ENCODE measurements around the gene CALML6.
A peak's percentile ranks its signal among the peaks of the same experiment; 100 is the strongest.

Gene CALML6

DNA sequence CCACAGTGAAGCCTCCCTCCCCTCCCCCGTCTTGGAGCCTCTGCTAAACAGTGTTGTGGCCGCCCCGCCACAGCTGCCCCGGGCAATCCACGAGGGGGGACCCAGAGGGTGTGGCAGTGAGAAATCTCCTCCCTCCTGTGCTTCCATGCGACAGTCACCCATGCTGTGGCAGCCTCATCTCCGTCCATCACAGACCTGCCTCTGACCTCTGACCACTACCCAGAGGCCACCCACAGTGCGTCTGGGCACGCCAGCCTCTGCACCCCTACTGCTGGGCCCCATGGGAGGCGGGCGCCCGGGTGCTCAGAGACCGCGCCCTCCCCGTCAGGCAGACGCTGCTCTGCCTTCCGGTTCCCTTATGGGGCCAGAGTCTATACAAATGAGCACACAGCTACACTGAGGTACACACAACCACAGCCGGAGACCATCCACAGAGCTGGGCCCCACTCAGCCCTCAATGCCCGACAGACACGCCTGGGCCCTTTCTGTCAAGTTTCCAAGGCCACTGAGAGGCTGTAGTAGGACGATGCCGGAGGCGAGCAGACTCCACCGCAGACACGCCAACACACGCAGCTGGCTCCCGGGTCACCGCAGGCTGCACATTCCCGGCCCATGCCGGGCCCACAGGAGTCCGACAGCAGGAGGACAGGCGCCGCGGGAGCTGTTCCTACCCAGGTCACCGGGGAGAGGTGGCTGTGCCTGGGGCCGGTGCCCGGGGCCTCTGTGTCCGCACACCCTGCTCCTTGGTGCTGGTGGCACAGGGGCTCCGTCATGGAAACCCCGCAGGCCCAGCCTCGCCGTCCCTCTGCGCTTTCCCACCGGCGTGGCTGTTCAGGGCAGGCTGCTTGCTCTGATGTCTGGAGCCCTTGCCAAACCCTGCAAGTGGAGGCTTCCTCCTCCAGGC is 27.9 kb downstream of the CALML6 start:
- DNase-seq (ENCODE audit: low read depth), result no peak

DNA sequence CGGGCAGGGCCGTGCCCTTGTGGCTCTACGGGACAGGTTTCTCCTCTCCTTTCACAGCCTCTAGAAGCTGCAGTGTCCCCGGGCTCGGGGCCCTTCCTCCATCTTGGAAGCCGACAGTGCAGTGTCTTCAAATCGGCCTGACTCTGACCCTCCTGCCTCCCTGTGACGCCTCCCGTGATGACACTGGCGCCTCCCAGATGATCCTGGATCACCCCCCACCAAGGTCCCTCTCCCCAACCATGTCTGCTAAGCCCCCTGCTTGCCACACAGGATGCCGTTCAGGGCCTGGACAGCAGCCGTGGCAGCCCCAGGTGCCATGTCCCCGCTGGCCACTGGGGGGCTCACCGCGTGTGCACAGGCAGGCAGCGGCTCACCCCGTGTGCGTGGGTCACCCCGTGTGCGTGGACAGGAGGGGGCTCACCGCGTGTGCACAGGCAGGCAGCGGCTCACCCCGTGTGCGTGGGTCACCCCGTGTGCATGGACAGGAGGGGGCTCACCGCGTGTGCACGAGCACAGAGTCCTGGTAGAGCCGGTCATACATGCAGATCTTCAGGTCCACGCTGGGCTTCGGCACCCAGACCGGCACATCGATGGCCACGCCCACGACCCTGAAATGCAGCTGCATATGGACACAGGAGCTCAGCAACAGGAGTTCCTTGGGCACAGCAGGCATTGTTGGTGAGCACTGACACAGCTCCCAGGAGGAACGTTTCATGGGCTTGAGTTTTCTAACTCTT is 28.9 kb downstream of the CALML6 start:
- DNase-seq (ENCODE audit: low read depth), result peak; percentile 13

DNA sequence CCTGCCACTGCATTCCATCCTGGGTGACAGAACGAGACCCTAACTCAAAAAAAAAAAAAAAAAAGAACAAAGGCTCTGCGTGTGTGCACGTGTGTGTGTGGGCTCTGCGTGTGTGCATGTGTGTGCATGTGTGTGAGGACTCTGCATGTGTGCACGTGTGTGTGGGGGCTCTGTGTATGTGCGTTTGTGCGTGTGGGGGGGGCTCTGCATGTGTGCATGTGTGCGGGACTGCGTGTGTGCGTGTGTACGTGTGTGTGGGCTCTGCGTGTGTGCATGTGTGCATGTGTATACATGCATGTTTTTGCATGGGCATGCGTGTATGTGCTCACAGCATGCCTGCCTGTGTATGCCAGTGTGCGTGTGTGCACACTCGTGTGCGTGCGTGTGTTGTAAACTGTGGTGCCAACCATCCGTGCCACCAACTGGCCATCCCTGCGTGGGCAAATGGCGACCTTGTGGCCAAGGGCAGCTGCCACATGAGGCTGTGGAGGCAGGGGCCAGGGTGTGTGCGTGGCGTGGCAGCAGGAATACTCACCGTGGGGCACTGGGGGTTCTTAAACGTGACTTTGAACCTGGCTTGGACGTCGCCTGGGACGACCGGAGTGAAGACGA is 30.8 kb downstream of the CALML6 start:
- no peak for DNase-seq (ENCODE audit: low read depth)

DNA sequence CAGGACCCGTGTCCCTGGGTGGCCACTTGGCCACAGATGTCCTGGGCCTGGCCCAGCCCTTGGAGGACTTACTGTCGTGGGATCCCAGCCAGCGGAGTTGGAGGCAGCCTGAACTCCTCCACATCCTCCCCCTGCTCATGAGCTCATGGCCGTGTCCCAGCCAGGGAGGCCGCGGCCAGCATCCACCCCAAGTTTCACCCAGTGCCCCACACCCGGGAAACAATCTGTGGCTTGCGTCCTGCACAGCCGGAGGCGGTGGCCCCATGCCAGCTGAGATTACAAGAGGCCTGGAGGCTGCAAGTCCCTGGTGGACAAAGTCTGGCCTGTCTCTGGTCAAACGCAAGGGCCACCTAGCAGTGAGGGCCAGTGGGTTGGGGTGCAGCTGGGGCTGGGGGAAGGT is 31.5 kb downstream of the CALML6 start:
- DNase-seq (ENCODE audit: low read depth), result no peak

DNA sequence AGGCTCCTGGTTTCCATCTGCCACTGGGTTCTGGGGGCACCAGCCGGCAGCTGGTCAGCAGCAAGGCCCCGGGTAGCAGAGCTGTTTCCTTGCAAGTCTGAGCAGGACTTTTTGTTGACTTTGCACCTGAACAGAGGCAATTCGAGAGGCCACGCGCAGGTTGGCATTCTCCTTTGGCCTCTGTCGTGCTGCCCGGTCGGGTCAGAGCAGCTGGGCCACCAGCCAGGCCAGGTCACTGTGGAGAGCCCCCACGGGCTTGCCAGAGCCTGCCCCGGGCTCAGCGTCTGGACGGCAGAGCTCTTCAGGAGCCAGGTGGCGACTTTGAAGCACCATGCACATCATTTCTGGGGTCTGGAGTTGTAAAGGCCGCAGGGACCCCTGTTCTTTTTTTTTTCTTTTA is 32.4 kb downstream of the CALML6 start:
- no peak for DNase-seq (ENCODE audit: low read depth)

DNA sequence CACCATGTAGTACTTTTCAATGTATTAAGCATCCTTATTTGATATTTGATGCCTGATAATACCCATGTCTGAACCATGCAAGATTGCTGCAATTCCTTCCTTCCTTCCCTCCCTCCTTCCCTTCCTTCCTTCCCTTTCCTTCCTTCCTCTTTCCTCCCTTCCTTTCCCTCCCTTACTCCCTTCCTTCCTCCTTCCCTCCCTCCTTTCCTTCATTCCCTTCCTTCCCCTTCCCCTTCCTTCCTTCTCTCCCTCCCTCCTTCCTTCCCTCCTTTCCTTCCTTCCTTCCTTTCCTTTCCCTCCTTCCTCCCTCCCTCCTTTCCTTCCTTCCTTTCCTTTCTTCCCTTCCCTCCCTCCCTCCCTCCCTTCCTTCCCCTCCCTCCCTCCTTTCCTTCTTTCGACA is 33.7 kb downstream of the CALML6 start:
- no peak for DNase-seq (ENCODE audit: low read depth)

DNA sequence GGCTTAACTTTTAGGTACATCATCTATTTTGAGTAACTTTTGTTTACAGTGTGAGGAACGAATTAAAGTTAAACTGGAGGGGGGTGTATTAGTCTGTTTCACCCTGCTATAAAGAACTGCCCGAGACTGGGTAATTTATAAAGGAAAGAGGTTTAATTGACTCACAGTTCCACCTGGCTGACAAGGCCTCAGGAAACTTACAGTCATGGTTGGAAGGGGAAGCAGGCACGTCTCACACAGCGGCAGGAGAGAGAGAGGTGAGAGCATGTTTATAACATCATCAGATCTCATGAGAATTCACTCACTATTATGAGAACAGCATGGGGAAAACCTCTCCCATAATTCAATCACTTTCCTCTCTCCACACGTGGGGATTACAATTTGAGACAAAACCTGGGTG is 35.9 kb downstream of the CALML6 start:
- DNase-seq (ENCODE audit: low read depth), result no peak

DNA sequence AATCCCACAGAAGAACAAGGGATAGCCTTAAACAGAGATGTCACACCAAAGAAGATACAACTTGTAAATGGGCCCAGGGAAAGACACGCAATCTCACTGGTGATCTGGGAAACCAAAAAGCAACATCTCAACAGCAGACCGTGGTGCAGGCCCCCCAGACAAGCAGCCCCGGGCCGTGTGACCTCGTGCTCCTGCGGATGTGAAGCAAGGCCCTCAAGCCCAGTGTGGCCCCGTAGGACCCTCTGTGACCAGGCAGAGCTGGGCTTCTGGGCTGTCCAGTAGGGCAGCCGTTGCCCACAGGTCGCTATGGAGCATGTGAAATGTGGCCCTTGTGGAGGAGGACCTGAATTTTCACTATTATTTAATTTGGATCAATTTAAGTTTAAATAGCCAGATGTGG is 39.0 kb downstream of the CALML6 start:
- no peak for DNase-seq (ENCODE audit: low read depth)

DNA sequence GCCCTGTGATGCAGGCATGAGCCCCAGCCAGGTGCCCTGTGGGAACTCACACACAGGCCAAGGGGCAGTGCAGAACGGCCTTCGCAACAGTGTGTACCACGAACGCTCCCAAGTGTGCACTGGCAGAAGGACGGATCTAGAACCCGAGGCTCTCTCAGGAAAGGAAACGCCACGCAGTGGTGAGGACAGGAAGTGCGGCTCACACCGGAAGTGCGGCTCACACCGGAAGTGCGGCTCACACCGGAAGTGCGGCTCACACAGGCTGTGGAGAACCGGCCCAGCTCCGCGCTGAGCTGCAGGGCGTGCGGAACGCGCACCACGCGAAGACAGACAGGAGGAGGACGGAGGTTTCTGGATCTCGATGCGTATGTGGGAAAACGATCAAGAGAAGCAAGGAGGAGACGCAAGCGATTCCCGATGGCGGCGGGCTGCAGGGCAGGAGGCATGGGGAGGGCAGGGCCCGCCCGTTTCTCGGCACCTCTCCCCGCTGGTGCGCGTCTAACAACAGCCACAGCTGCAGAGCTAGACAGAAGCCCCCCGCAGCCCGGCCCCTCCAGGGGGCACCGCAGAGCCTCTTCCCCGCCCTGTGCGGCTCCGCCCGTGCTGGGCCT is 39.9 kb downstream of the CALML6 start:
- DNase-seq (ENCODE audit: low read depth), result no peak

DNA sequence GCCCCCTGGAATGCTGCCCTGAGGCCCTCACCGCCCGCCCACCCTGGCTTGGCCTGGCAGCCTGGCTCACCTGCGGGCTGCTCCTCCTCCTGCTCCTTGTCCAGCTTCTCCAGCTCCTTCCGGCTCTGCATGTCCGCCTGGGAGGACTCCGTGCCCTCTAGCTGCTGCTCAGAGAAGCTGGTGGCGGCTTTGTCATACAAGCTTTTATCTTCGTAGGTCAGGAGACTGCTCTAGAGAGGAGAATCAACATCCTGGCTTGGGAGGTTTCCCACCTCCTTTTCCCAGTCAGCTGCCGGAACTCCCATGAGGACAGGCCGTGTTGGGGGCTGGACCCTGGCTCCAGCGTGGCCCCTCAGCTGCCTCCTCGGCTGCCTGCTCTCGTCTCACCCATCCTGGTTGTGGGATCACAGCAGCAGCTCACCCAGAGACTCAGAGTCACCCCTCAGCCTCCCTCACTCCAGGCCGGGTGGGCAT is 40.6 kb downstream of the CALML6 start:
- DNase-seq (ENCODE audit: low read depth), result no peak

DNA sequence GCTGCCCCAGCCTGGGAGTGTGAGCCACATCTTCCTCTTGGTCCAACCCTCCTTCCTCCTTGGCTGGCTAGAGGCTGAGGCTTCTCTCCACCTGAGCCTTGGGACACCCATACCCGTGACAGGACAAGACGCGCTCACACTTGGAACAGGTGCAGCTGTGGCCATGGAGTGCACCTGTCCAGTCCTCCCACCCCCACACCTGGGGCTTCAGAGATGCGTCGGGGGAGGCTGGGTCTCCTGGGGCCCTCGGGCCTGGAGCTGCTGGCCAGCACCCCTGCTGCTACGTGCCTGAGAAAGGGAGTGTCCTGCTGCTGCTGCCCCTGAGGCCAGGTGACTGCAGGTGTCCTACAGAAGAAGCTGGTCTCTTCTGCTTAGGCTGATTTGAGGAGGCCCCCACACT is 41.0 kb downstream of the CALML6 start:
- DNase-seq (ENCODE audit: low read depth), result no peak

DNA sequence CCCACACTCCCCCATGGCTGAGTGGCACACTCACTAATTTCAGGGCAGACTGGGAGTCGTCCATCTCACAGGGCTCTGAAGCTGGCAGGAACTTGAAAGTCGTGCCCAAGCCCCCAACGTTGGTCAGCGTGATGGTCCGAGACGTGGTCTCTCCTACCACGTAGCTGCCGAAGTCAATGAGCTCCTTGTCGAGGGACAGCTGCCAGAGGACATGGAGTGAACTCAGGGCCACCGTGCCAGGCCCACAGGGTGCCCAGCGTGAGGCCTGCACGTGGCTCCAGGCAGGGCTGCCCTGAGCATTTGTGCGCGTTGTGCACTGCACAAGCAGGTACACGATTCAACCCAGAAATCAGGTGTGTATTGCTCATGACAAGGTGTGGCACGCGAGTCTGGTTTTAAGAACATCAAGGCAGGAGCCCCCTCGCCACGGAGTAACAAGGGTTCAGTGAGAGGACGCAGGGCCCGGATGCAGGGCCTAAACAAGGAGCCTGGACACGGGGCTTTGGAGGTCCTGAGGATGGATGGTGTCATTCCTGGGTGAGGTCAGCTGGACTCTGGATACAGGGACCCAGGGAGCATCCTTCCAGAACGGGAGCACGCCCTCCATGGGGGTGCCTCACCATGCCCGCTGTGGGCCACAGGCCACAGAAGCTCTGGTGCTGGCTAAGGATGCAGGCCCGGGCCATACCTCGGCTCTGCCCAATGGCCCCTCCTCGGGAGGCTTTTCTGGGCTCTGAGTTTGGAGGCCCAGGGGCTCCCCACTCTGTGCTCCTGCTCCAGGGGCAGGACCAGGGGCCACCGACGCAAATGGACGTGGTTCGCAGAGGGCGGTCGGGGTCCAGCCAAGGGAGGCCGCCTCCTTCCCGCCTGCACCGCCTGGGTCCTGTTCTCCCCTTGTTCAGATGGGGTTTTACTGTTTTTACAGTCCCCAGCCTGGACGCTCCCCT is 41.8 kb downstream of the CALML6 start:
- no peak for DNase-seq (ENCODE audit: low read depth)

DNA sequence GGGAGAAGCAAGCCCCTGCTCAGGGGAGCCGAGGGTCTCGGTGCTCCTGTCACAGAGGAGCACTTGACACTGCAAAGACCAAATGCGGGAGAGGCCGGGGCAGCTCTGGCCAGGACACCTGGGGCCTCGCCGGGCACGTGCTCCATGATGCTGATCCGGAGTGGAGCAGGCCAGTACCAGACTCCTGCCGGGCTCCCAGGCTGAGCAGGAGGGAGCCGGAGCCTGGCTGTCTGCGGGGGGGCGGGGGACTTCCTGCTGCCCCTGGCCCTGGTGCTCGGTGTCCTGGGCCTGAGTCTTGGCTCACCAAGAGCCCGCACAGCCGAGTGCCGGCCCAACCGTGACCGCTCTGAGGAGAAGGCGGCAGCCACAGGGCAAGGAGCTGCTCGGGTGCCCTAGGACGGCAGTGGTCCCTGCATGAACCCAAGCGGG is 42.5 kb downstream of the CALML6 start:
- DNase-seq (ENCODE audit: low read depth), result no peak

DNA sequence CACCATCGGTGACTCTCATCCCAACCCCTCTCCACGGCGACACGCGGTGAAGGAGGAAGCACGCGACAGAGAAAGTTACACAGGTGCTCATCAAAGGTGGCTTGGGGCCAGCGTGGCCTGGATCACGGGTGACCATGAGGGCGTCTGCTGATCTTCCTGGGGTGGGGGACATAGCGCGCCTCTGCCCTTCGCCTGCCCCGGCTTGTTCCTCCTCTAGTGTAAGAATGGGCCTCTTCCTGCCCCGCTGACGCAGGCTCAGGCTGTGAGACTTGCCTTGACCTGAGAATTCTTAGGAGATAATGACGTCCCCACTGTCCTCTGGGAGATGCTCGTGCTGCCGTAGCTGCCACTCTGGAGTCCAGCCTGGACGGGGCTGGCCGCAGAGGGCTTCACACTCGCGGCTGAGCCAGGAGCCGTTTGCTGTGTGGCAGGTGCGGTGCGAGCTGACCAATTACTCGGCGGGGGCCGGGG is 43.0 kb downstream of the CALML6 start:
- DNase-seq (ENCODE audit: low read depth), result no peak

DNA sequence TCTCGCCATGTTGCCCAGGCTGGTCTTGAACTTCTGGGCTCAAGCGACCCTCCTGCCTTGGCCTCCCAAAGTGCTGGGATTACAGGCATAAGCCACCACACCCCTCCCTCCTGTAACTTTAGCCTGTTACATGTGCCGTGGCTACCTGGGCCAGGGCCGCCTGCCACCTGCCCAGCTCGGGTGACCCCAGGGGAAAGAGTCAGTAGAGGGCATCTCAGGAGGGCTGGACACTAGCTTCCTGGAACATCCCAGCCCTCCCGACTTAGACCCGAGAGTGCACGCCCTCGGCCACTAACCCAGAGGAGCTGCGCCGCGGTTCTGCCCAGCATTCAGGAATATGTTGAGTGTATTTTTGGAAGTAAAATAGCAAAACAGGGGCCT is 44.4 kb downstream of the CALML6 start:
- no peak for DNase-seq (ENCODE audit: low read depth)

DNA sequence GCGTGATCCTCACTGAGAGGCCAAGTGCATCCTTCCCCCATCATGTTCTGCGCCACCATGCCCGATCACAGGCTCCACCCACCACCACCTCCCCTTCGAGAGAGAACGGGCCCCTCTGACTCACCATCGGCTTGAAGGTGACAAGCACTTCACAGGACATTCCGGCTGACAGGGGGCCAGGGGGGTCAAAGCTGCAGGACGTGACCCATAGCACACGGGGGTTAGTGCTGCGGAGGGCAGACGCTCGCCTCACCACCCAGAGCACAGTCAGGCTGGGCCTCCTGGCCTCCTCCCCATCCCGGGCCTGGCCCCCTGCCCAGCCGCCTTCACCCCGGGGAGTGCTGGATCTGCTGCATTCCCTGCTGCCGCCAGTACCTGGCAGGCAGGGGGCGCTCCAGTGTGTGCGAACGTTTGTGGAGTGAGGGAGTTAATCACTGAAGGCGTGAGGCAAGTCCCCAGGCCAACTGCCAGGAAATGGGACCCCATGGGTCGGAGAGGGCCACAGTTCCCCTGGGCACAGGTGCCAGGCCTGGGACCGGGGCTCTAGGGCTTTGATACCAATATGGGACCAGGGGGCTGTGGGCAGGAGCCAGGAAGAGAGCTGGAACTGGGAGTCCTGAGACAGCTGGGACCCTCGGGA is 44.9 kb downstream of the CALML6 start:
- DNase-seq (ENCODE audit: low read depth), result peak; percentile 63

DNA sequence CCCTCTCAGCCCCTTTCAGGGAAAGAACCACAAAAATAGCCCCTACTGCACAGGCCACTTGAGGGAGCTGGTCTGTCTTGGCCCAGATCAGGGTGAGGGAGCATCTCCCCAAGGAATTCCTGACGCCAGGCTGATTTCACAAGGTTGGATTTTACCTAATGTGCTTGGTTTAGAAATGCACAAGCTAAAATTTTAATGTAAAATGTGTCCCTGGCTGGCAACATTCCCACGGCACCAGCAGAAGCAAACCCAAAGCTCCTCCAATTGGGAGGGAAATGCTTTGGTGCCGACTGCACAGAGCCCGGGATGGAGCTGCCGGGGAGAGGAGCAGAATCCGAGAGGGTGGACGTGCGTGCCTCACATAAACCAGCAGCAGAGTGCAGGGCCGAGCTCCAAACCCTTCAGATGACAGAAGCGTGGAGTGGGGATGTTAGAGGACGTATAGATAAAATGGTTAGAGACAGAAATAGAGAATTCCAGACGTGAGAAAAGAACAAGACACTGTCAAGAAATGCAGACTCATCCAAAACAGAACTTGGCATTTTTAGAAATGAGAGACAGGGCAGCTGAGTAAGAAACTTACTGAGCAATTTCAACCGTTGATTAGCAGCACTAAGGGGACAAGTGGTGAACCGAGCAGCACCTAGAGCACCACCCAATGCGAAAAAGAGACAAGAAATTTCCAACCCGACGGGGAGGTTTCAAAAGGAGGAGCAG is 45.6 kb downstream of the CALML6 start:
- peak; percentile 16 for DNase-seq (ENCODE audit: low read depth)

DNA sequence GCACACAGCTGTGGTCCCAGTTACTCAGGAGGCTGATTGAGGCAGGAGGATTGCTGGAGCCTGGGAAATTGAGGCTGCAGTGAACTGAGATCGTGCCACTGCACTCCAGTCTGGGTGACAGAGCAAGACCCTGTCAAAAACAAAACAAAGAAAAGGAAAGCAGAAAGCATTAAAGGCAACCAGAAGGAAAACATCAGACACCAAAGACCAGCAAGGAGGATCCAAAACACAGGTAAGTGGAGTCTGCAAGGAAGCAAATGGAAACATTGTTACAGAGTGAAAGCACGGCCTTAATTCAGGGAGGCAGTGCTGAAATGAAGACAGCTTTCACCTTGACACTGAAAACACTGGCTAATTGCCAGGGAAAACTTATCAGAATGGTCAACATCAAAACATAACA is 47.7 kb downstream of the CALML6 start:
- DNase-seq (ENCODE audit: low read depth), result no peak

DNA sequence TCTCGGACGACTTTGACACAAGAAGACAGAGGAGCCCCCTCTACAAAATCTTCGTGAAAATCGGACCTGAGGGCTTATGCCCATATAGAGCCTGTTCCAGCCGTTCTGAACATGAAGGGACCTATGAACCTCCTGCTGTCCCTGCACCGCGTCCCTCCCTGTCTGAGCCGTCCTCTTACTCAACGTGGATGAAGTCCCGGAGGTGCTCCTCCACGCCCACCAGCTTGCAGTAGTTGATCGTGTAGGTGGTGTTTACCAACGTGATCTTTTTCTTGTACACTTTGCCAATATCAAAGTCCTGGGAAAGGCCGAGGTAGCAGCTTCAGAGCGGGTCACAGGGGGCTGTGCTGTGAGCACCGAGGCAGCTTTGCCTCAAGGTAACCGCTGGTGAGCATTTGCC is 48.5 kb downstream of the CALML6 start:
- no peak for DNase-seq (ENCODE audit: low read depth)

DNA sequence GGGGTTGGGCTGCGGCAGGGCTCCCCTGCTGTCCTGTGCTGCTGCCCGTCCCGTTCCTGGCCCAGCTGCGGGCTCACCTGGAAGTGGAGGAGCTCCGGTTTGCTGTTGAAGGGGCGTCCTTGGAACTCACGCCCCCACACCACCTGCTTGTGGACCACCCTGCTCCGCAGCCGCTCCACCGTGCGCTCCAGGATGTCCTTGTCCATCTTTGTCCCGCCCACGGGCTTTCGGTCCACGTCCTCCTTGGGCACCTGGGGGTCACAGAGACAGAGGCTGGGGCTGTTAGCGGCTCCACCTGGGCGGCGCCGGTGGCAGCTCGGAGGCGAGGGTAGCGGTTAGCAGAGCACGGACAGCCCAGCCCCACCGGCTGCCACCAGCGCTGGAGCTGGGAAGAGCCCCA is 49.8 kb downstream of the CALML6 start:
- no peak for DNase-seq (ENCODE audit: low read depth)
